Fibroblast of the conjunctiva (primary cell): ENCODE measurements around the gene ZNF823.
"Not testable (repeated sequence)": the region's sequence is repeated elsewhere in the genome, so short reads cannot be mapped to it uniquely, and the experiment has no call there.

Source experiments
- DNase-seq: peaks from one replicate; pipeline ENCODE4 v3.0.0-alpha.2; 2010; ENCODE audit warnings: low read depth

ZNF823 gene

GRCh38 chr19:11738746-11739620 is at the start of gene ZNF823:
TSS of gene ZNF823 (minus strand) at chr19:11738946. CDS start at chr19:11738819, 127 bp downstream.
- DNase-seq = peak; percentile 95

DNA sequence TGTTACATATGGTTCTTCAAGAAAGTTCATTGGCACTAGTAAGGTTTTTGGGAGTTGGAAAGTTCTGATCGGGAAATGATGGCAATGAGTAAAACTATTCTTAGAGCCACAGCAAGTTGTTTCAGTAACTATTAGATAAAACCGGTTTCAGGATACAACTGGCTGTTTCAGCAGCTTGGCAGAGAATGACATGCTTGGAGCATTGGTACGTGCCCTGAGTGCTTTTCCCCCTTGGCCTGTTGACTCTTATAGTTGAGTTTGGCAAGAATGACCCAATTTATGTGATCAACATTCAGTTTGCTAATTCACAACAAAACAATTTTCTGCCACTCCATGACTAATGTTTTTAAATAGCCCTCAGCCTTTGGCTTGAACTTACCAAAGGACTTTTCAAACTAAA is 48.8 kb upstream of the ZNF823 start:
- DNase-seq = no peak

- no peak for DNase-seq
Observed at GRCh38 chr19:11784356-11784755, 45.6 kb upstream of the ZNF823 start.

DNA sequence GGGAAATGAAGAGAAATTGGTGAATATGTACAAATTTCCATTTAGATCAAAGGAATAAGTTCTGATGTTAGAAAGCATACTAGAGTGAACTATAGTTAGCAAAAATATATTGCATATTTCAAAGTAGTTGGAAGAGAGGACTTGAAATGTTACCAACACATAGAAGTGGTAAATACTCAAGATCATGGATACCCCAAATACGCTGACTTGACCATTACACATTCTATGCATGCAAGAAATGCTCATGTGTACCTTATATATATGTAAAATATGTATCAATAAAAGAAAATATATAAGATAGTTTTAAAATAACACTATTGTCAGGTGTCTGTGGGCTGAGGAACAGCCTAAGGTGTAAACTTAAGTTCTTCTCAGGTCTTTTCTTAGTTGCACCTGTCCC is 45.0 kb upstream of the ZNF823 start:
- DNase-seq = no peak

- DNase-seq = no peak
Observed at GRCh38 chr19:11781295-11782057, 42.7 kb upstream of the ZNF823 start.

DNA sequence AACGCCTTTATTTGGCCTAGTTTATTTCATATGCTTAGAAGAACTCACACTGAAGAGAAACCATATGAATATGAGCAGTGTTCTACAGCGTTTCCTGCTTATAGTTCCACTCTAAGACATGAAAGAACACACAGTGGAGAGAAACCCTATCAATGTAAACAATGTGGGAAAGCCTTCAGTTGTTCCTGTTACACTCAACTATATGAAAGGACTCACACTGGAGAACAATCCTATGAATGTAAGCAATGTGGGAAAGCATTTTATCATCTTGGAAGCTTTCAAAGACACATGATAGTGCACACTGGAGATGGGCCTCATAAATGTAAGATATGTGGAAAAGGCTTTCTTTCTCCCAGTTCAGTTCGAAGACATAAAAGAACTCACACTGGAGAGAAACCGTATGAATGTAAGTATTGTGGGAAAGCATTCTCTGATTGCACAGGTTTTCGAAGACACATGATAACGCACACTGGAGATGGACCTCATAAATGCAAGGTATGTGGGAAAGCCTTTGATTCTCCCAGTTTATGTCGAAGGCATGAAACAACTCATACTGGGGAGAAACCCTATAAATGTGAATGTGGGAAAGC is 41.8 kb upstream of the ZNF823 start:
- no peak for DNase-seq

DNA sequence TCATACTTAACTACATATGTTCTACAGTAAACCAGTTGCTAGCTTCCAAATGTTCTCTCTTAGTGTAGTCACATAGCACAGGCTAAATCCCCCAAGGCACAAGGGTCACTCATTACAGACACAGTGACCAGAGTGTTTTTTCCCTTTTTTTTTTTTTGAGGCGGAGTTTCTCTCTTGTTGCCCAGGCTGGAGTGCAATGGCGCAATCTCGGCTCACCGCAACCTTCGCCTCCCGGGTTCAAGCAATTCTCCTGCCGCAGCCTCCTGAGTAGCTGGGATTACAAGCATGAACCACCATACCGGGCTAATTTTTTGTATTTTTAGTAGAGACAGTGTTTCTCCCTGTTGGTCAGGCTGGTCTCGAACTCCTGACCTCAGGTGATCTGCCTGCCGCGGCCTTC is 37.9 kb upstream of the ZNF823 start:
- not testable (repeated sequence) for DNase-seq

- DNase-seq = not testable (repeated sequence)
Observed at GRCh38 chr19:11771520-11771919, 32.8 kb upstream of the ZNF823 start.

GRCh38 chr19:11769995-11770394 is 31.2 kb upstream of the ZNF823 start:
- DNase-seq = no peak

- no peak for DNase-seq
Observed at GRCh38 chr19:11767633-11768133, 28.9 kb upstream of the ZNF823 start.

DNA sequence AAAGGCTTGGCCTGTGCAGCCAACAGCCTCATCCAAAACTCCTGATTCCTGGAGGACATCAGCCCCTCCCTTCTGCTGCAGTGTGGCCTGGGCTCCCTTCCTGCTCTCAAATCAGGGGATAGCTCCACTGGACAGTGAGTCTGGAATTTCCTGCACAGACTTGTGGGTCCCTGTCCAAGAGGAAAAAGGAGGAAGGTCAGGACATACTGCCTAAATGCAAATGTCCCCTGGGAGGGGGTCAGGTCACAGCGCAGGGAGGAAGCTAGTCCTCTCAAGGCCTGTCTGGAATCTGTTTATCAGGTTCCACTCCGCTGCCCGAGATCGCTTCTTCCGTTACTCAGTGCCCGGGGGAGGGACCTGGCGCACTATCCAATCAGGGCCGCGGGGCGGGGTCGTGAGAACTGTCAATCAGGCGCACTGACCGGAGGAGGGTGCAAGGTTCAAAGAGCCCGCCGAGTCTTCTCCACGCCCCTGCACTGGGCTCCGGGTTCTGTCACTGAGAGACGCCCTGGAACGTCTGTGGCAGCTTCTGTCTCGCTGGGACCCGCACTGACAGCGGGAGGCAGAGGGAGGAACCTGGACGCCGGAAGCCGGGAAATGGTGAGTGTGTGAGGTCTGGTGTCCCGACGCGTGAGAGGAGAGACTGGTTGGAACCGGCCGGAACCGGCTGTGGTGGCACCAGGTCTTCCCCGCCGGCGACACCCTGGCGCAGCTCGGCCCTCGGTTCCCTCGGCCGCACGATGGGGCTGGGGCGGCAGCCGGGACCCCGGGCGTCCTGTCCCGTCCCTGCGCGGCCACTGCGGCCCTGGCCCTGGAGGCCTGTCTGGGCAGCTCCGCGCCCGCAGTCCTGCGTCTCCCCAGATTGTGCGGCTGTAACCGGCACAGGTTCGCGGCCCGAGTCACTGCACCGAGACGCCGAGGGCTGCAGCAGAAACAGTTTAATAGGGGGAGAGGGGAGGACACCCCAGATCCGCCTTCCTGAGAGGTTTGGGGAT is 28.1 kb upstream of the ZNF823 start, which contains the start of gene ZNF441:
ZNF441 (plus strand) TSS at position 404 of the 995 bp plus-strand sequence; CDS start at position 598, 194 bp downstream.
- peak; percentile 82 for DNase-seq

DNA sequence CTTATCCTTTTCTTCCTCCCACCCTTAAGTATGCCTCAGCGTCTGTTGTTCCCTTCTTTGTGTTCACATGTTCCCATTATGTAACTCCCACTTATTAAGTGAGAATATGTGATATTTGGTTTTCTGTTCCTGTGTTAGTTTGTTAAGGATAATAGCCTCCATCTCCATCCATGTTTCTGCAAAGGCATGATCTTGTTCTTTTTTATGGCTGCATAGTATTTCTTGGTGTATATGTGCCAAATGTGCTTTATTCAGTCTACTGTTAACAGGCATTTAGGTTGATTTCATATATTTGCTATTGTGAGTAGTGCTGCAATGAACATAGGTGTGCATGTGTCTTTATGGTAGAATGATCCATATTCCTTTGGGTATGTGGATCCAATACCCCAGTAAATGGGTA is 24.9 kb upstream of the ZNF823 start:
- no peak for DNase-seq

GRCh38 chr19:11763117-11763516 is 24.4 kb upstream of the ZNF823 start:
- DNase-seq = no peak

GRCh38 chr19:11759805-11760204 is 21.1 kb upstream of the ZNF823 start:
- no peak for DNase-seq

DNA sequence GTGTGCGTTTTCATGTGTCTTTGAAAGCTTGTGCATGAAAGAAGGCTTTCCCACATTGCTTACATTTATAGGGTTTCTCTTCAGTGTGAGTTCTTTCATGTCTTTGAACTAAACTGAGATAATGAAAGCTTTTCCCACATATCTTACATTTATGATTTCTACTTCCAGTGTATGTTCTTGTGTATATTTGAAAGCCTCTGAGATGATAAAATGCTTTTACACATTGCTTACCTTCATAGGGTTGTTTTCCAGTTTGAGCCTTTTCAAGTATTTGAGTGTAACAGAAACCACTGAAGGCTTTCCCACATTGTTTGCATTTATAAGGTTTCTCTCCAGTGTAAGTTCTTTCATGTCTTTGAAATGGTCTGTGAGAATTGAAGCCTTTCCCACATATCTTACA is 18.2 kb upstream of the ZNF823 start:
- no peak for DNase-seq

DNA sequence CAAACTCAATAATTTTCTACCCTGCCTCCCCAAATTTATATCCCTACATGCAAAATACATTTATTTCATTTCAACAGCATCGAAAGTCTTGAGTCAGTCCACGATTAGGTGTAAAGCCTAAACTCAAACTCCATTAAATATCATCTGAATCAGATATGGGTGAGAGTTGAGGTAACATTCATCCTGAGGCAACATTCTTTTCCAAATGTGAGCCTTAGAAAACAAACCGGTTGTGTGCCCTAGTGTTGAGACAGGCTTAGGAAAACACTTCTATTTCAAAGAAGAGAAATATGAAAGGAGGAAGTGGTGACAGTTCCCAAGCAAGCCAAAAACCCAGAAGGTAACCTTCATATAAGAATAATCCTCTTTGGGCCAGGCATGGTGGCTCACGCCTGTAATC is 15.9 kb upstream of the ZNF823 start:
- DNase-seq = no peak

GRCh38 chr19:11752244-11752736 is 13.5 kb upstream of the ZNF823 start:
- DNase-seq = no peak

DNA sequence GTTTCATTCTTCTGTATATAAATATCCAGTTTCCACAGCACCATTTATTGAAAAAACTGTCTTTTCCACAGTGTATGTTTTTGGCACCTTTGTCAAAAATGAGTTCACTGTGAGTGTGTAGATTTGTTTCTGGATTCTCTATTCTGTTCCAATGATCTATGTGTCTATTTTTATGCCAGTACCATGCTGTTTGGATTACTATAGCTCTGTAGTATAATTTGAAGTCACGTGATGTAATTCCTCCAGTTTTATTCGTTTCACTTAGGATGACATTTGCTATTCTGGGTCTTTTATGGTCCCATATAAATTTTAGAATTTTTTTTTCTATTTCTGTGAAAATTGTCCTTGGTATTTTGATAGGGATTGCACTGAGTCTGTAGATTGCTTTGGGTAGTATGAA is 11.0 kb upstream of the ZNF823 start:
- no peak for DNase-seq

DNA sequence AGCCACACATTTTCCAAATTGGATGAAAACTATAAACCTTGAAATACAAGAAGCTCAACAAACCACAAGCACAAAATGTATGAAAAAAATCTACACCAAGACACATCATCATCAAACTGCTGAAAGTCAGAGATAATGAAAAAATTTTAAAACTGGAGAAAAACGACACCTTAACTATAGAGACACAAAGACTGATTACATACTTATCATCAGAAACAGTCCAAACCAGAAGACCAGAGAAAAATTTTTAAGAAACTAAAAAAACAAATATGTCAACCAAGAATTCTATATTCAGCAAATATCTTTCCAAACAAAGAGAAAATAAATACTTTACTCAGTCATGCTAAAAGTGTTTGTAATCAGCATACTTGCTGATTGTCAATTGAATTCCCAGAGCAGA is 8.5 kb upstream of the ZNF823 start:
- DNase-seq = no peak

GRCh38 chr19:11745869-11746268 is 7.1 kb upstream of the ZNF823 start:
- no peak for DNase-seq
